Measurements from ENCODE around the gene ERBIN.

ERBIN gene

GRCh38 chr5:66013906-66014305 lies 87.5 kb downstream of the ERBIN start:
- CTCF ChIA-PET, result no interaction called here
- POLR2A ChIA-PET, result no interaction called here
- TF ChIP-seq CTCF (IDR thresholded peaks at IDR 0.05; ENCODE audit: control extremely low read depth, extremely low read depth, low read depth, missing control alignments), result no peak
- no peak for DNase-seq (ENCODE audit: extremely low spot score)

- CTCF ChIA-PET, result no interaction called here
- no peak for DNase-seq (ENCODE audit: extremely low spot score)
- POLR2A ChIA-PET, result no interaction called here
- TF ChIP-seq CTCF (IDR thresholded peaks at IDR 0.05; ENCODE audit: control extremely low read depth, extremely low read depth, low read depth, missing control alignments), result no peak
These were observed 89.0 kb downstream of the ERBIN start for GRCh38 chr5:66015196-66015960.

DNA sequence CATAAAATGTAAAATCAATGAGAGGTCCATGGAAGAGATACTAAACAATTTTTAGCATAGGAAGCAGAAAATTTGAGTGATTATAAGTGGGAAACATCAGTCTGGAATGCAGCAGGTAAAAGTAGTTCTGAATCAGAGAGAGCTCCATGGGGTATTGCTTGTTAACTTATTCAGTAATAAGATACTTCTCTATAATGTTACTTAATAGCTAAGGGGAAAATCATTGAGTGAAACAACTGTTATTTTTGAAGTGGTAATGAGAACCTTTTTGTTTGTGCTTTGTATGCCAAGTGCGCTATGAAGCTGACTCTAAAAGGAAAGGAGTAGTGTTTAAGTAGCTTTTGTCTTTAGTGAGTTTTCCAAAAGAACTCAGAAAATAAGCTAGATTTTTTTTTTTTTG lies 95.2 kb downstream of the ERBIN start:
- TF ChIP-seq CTCF (IDR thresholded peaks at IDR 0.05; ENCODE audit: control extremely low read depth, extremely low read depth, low read depth, missing control alignments), result no peak
- POLR2A ChIA-PET, result no interaction called here
- CTCF ChIA-PET, result no interaction called here
- no peak for DNase-seq (ENCODE audit: extremely low spot score)

GRCh38 chr5:66039296-66039695 lies 112.9 kb downstream of the ERBIN start:
- POLR2A ChIA-PET, result no interaction called here
- DNase-seq (ENCODE audit: extremely low spot score), result no peak

GRCh38 chr5:66039701-66040100 lies 113.3 kb downstream of the ERBIN start:
- DNase-seq (ENCODE audit: extremely low spot score), result no peak
- ChIA-PET CTCF (interaction anchor here (1.3 kb wide), 1 partner anchor 59 kb away, joined by 3 read pairs; no protein-coding TSS in a partner anchor), POLR2A (no interaction called here)
- TF ChIP-seq CTCF (IDR thresholded peaks at IDR 0.05; ENCODE audit: control extremely low read depth, extremely low read depth, low read depth, missing control alignments), result no peak

More at GRCh38 chr5:66039296-66039695, 112.9 kb downstream of the ERBIN start:
- no peak for TF ChIP-seq CTCF (IDR thresholded peaks at IDR 0.05; ENCODE audit: control extremely low read depth, extremely low read depth, low read depth, missing control alignments)
- CTCF ChIA-PET, result interaction anchor here (1.3 kb wide), 1 partner anchor 59 kb away, joined by 3 read pairs; no protein-coding TSS in a partner anchor

DNA sequence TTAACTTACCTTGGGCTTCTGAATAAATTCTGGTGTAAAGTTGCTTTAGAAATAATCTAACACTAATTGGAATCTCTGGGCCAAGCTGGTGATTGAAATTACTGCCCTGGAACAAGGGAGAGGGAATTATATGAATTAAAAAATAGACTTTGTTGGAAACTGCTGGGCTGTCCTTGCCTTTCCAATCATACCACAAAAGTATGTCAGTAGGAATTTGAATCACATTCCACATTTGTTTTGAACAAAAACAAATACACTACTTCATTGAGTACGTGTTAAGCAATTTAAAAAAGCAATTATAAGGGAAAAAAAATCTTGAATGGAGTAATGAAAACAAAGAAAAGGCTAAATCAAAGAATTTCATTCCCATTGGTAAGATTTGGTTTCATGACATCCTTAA lies 115.3 kb downstream of the ERBIN start:
- no peak for TF ChIP-seq CTCF (IDR thresholded peaks at IDR 0.05; ENCODE audit: control extremely low read depth, extremely low read depth, low read depth, missing control alignments)
- POLR2A ChIA-PET, result no interaction called here
- CTCF ChIA-PET, result interaction anchor here (0.9 kb wide), 2 partner anchors 22 to 366 kb away, joined by 3 read pairs; no protein-coding TSS in a partner anchor
- no peak for DNase-seq (ENCODE audit: extremely low spot score)

All from GM10248 (cell line).